HG03469 (cell line): ENCODE results near the gene TMEM269.

Source experiments
- ATAC-seq: cut with Tn5 transposase; IDR thresholded peaks from one replicate; pipeline ENCODE4 v1.9.1; 2021; ENCODE audit warnings: mild to moderate bottlenecking, moderate library complexity, moderate number of reproducible peaks; ENCODE audit not compliant: unreplicated experiment

TMEM269 gene

DNA sequence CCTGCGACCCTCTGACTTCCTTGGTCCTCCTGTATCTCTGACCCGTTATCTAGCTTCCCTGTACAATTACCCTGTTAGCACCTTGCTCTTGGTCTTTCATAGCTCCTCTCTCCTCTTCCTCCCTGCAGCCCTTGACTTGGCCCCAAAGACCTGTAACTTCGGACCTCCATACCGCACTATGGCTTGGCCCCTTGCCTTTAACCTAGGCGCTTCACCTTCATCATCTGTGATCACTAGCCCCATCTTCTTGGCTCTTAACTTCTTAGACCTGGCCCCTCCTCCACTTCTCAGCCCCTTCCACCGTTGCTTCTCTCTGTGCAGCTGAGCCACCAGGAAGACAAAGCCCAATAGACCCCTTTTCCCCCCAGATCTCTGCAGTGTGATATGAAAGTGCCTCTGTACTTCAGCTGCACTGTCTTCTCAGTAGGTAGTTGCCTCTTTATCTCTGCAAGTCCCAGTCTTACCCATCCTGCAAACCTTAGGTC lies 62.4 kb downstream of the TMEM269 start:
- ATAC-seq = no peak

DNA sequence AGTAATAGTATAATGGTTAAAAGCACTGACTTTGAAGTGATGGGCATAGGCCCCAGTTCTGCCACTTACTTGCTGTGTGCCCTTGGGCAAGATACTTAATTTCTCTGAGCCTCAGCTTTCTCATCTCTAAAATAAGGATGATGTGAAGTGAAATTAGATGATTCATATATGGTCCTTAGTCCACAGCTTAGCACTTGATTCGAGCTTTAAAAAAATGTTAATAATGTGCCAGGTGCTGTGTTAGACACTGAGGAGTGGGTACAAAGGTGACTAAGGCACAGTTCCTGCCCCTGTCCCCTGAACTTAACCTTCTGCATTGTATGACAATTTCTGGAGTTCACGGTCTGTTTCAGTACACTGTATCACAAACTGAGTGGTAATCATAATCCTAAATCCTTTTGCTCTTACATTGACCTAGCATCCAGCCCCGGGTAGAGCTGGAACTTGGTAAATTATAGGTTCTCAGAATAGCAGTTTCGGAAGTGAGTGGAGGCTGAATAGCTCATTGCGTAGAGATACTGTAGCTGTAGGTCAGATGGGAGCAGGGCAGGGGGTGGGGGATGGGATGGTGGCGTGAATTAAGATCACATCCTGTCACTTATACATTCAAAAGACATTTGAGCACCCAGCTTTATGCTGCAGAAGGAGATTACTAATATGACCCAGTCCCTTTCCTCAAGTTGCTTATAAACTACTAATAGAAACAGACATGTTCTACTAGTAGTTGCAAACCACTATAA lies 63.1 kb downstream of the TMEM269 start:
- no peak for ATAC-seq

DNA sequence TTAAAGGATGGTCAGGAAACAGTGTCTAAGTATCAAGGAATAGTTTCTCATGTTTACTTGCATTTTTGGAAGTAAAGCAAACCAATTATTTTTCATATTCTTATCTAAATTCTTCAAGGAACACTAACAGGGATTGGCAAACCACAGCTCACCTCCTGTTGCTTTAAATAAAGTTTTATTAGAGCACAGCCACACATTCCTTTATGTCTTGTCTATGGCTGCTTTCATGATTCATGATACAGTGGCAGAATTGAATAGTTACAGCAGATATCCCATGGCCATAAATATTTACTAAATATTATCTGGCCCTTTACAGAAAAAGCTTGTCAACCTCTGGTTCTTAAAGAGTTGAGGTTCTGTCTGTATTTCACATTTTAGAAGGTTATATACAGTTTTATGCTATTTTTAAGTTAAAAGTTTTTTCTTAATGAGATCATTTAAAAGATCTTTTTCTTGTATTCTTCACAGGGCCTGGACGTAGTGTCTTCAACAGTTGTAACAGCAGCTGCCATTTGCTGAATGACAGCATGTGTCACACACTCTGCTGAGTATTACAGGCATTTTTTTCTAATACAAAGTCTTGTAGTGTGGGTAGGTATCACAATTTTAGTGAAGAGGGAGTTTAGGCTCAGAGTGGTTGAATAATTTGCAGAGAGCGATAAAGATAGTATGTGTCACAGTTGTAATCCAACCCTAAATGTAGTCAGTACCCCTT lies 64.2 kb downstream of the TMEM269 start:
- ATAC-seq = no peak

DNA sequence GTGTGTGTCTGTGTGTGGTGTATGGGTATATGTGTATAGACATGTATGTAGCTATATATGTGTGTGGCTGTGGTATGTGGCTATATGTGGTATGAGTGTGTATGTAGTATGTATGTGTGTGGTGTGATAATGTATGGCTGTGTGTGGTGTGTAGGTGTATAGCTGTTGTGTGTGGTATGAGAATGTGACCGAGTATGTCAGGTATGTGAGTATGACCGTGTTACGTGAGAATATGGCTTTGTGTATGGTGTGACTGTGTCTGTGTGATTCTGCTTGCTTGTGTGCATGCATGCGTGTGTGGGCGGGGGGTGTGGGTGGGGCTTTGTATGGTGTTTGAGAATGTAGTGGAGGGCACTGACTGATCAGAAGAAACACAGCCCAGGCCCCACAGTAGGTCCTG lies 65.2 kb downstream of the TMEM269 start:
- no peak for ATAC-seq
